Endothelial cell of umbilical vein (primary cell): Measurements from ENCODE around the gene CMIP.

Experiments used
- EZH2 ChIP-seq: IDR thresholded peaks from 2 replicates; pipeline ENCODE4 v1.6.1; 2012; ENCODE audit warnings: borderline replicate concordance, low read depth, mild to moderate bottlenecking, moderate library complexity, low read length, inconsistent platforms; ENCODE audit not compliant: severe bottlenecking
- FOS ChIP-seq: IDR thresholded peaks from 2 replicates; pipeline ENCODE4 v1.6.1; 2011; ENCODE audit warnings: mild to moderate bottlenecking, low read length, moderate library complexity, borderline replicate concordance; ENCODE audit not compliant: insufficient read depth
- POLR2A ChIP-seq: IDR thresholded peaks from 2 replicates; pipeline ENCODE4 v1.6.1; 2012; ENCODE audit warnings: low read depth, mild to moderate bottlenecking, control low read depth, low read length
- TF ChIP-seq, protein P1 (sequence below), 2 donors: IDR thresholded peaks; 1 replicate in 1 of 2; 2 replicates in 1 of 2; pipeline ENCODE4 v1.5.1; 2011; ENCODE audit warnings: low read length in 2 of 2, mild to moderate bottlenecking in 2 of 2, moderate library complexity in 2 of 2, control low read depth in 1 of 2, inconsistent platforms in 1 of 2, low read depth in 1 of 2; ENCODE audit not compliant: insufficient read depth in 1 of 2; ENCODE audit errors: extremely low read depth in 1 of 2

DNA sequence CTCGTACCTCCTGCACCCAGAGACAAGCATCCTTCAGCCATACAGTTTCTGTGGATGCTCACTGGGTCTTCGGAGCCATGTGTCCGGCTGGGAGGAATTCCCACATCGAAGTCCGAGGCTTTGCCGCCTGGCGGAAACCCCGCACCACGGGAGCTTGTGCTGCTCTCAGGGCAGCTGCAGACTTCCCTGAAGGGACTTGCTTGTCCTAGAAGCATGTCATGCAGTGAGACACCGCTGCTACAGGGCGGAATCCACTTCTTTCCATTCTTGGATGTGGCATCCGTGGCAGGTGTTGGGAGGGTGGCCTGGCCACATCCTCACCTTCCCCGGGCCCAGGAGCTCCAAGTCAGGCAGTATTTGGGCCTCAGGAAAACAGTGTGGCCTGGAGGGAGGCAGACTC lies 122.5 kb downstream of the CMIP start:
- TF ChIP-seq, protein P1, sequence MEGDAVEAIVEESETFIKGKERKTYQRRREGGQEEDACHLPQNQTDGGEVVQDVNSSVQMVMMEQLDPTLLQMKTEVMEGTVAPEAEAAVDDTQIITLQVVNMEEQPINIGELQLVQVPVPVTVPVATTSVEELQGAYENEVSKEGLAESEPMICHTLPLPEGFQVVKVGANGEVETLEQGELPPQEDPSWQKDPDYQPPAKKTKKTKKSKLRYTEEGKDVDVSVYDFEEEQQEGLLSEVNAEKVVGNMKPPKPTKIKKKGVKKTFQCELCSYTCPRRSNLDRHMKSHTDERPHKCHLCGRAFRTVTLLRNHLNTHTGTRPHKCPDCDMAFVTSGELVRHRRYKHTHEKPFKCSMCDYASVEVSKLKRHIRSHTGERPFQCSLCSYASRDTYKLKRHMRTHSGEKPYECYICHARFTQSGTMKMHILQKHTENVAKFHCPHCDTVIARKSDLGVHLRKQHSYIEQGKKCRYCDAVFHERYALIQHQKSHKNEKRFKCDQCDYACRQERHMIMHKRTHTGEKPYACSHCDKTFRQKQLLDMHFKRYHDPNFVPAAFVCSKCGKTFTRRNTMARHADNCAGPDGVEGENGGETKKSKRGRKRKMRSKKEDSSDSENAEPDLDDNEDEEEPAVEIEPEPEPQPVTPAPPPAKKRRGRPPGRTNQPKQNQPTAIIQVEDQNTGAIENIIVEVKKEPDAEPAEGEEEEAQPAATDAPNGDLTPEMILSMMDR (IDR thresholded peaks at IDR 0.05; ENCODE audit: extremely low read depth in 1 of 2, insufficient read depth in 1 of 2, low read depth in 1 of 2, low read length in 2 of 2), result no peak
- TF ChIP-seq EZH2 (no peak), POLR2A (no peak), FOS (no peak)
